HG02678 (cell line): Measurements from ENCODE around the gene ARID5A.

Source experiments
- ATAC-seq: cut with Tn5 transposase; IDR thresholded peaks from one replicate; pipeline ENCODE4 v1.9.1; 2021; ENCODE audit warnings: mild to moderate bottlenecking, moderate library complexity; ENCODE audit not compliant: unreplicated experiment

Gene ARID5A

DNA sequence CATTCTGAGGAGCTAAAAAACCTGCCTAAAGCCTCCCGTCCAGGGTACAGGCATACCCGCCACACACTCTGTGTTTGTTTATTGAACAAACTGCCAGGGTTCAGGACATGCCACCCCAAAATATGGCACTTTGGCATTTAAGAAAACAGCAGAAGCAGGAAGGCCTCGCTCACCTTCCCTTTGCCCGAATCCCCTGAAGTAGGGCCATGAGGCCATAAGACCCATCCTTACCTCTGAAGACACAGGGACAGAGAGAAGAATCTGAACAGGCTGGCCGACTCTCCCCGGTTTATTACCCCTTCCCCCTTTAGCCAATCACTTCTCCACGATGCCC lies 29.7 kb upstream of the ARID5A start:
- ATAC-seq: no peak

GRCh38 chr2:96507957-96508520 lies 28.5 kb upstream of the ARID5A start:
- peak; percentile 55 for ATAC-seq

- ATAC-seq: no peak
These were observed 27.9 kb upstream of the ARID5A start for GRCh38 chr2:96508521-96509113.

DNA sequence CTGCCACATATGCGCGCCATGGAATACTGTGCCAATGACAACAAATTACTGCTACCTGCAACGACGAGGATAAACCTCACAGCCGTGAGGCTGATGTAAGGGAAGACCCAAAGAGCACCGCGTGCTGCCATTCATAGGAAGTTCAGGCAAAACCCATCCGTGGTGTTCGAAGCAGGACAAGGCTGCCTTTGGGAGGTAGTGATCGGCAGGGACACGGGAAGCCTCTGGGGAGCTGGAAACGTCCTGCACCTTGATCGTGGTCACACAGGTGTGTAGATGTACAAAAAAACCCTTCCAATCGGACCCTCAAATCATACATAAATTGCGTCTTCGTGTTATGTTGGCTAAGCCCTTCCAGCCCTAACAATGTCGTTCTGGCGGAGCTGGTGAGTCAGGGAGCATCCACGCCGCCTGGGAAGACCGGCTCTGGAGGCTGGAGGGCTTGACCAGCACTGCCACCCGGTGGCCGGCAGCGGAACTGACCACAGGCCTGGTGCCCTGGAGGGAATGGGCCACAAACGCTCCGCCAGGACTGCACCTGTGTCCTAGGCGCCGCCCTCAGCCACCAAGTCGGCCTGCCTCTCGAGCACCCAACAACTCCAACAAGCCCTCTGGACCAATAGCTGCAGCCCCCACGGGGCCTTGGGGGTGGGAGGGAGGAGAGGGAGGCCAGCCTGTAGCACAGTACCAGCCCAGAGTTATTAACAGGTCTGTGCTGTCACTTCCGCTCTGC lies 27.3 kb upstream of the ARID5A start:
- ATAC-seq: peak; percentile 68

DNA sequence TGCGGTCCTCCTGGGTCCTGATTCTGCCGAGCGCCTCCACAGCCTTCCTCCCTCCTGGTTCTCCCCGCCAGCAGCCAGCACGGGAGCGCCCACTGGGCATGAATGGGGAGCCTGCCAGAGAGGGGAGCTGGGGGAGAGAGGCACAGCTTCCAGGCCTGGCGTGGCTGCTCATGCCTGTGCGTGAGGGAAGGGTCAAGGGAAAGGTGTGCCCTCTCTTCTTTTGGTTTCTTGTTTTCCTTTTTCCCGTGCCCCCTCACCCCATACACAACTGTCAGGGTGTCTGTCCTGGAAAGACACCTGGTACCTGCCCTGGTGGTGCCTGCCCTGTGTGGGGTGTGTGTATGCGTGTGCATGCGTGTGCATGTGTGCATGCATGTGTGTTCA lies 26.7 kb upstream of the ARID5A start:
- ATAC-seq: no peak

- no peak for ATAC-seq
These were observed 25.5 kb upstream of the ARID5A start for GRCh38 chr2:96510931-96511595.

GRCh38 chr2:96511851-96512250 lies 24.7 kb upstream of the ARID5A start:
- no peak for ATAC-seq

GRCh38 chr2:96512341-96512740 lies 24.2 kb upstream of the ARID5A start:
- ATAC-seq: no peak

- no peak for ATAC-seq
These were observed 22.0 kb upstream of the ARID5A start for GRCh38 chr2:96514521-96514920.

DNA sequence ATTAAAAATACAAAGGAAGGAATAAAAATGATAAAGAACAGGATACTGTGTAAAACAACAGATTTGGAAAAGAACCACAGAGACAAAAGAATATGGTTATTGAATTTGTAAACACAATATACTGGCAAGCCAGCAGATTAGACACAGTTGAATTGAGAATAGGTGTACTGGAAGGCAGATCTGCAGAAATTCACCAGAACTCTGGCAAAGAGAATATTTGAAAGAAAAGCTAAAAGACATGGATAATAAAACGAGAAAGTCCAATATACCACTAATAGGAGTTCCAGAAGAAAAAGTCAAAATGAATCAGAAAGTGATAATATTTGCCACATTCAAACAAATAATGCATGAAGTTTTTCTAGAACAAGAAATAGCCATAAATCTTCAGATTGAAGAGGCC lies 19.5 kb upstream of the ARID5A start:
- ATAC-seq: no peak

GRCh38 chr2:96520231-96520630 lies 16.3 kb upstream of the ARID5A start:
- ATAC-seq: no peak

DNA sequence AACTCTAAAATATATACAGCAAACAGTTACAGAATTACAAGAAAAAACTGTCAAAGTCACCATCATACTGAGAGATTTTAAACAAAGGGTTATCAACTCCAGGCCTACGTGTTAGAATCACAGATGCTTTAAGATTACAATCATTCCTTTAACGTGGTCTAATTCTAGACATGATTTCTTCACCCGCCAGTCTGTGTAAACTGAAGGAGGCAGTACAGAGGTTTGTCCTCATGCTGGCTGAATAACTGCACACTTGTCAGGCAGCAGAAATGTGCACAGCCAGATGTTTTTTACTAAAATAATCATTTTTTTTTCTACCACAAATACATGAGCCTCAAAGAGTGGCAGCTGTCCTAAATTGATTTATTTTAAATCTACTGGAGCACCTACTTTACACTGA lies 15.9 kb upstream of the ARID5A start:
- no peak for ATAC-seq

DNA sequence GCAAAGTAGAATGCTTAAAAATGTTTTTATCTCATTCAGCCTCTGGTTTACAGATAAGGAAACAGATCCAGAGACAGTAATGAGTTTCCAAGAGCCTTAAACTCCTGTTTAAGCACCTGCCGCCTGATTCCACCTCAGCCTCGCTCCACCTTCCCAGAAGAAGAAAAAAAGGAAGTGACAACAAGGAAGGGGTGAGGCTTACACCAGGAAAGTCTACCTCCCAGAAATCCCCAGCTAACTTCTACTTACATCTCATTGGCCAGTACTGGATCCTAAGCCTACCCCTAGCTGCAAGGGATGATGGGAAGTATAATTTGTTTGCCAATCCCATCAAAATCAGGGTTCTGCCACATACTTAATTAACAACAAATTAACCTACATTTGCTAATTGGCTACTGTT lies 15.3 kb upstream of the ARID5A start:
- ATAC-seq: no peak

- ATAC-seq: no peak
These were observed 14.0 kb upstream of the ARID5A start for GRCh38 chr2:96522304-96523203.

GRCh38 chr2:96523659-96524481 lies 12.7 kb upstream of the ARID5A start:
- no peak for ATAC-seq

GRCh38 chr2:96524482-96525210 lies 11.9 kb upstream of the ARID5A start:
- no peak for ATAC-seq

- ATAC-seq: no peak
These were observed 11.4 kb upstream of the ARID5A start for GRCh38 chr2:96525211-96525507.

DNA sequence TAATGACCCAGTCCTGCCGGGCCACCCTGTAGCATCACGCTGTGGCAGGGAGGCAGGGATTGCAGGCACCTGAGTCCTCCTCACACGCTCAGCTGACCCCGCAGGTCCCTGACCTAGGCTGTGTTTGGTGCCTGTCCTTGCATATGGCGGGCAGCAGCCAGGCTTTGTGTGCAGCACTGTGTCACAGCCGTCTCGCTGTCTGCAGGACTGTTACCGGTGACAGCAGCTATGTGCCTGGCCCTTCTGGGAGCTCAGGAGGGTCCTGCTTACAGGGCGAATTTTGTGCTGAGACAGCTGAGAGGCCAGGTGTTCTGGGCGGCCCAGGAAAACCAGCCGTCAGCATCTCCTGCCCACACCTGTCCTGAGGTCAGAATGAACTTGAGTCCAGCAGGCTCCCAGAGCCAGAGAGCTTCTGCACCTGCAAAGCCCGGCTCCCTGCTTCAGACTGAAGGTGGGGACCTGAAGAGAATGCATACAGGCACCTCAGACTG lies 10.4 kb upstream of the ARID5A start:
- no peak for ATAC-seq

DNA sequence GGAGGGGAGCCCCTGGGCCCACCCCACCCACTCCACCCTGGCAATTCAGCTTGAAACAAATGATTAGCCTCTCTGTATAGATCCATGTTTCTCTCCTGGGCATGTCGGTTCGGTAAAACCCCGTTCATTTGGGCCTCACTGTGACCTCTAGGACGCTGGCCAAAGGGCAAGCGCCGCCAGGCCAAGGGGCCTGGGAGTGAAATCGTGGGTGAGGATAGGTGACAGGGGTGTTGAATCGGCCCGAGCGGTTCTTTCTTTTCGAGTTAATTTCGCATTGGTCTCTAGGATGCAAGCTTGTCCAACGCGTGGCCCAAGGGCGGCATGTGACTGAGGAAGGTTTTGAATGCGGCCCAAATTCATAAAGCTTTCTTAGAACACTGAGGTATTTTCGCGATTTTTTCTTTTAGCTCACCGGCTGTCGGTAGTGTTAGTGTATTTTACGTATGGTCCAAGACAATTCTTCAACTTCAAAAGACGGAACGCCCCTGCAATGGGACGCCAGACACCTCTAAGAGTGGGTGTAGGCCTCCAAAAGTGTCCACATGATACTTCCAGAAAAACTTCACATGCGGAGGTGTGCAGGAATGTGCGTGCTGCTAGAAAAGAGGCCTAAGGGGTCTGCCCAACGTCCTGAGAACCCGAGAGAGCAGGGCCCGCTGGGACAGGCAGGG lies 9.8 kb upstream of the ARID5A start:
- ATAC-seq: no peak
